Measurements from ENCODE around the gene TMEM204.

The TMEM204 gene

DNA sequence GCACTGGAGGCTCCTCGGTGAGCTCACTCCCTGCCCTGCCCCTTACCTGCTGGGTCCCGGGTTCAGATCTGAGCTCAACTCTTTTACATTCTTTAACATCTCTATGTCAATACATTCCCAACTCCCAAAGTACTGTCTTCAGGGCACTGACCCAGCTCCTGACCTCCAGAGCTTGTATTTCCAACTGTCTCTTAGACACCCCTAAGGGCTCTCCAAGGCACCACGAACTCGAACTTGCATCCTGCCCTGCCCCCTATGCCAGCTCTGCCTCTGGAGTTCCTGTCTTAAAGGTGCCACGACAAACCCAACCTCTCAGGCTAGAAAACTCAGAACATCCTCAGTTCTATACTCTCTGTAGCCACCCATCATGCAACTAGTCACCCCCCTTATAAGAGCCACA, 39.8 kb downstream of the TMEM204 start:
- no peak overlapping the region for H3K27ac ChIP-seq (ENCODE audit: low read length)
- TF ChIP-seq EZH2phosphoT487 (IDR thresholded peaks at IDR 0.05; ENCODE audit: low read depth) (no peak), CTCF (IDR thresholded peaks at IDR 0.05; ENCODE audit: low read depth, low read length) (no peak)
- H3K79me2 ChIP-seq (ENCODE audit: low read length): no peaks in the 10 kb centered on the region
- H2AFZ ChIP-seq (ENCODE audit: low read depth, low read length): no peak overlapping the region
- H3K4me2 ChIP-seq (ENCODE audit: low read length): no peak overlapping the region
- H3K9ac ChIP-seq (ENCODE audit: low read length): no peak overlapping the region
- no peaks in the 10 kb centered on the region for H4K20me1 ChIP-seq (ENCODE audit: insufficient read depth, low read length)
- H3K4me1 ChIP-seq (ENCODE audit: low read length): no peaks in the 10 kb centered on the region
- H3K36me3 ChIP-seq (replicated peaks; ENCODE audit: low read depth, low read length): no peaks in the 10 kb centered on the region
- no peak overlapping the region for H3K4me3 ChIP-seq (ENCODE audit: low read length)
- H3K9me3 ChIP-seq (ENCODE audit: insufficient read depth, low read length): no peaks in the 10 kb centered on the region
- no peaks in the 10 kb centered on the region for H3K27me3 ChIP-seq (ENCODE audit: low read depth, low read length)

DNA sequence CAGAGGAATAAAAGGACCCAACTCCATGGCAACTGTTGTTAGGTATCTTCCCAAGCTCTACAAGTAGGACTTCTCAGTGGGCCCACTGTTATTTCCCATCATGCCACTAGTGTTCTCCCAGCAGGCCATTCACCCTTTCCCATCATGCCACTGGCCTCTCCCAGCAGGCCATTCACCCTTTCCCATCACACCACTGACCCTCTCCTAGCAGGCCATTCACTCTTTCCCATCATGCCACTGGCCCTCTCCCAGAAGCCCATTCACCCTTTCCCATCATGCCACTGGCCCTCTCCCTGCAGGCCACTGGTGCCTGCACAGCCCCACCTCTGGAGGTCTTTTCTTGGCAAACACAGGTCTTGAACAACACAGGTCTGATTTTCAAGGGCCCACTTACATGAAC, 42.1 kb downstream of the TMEM204 start:
- no peaks in the 10 kb centered on the region for H3K36me3 ChIP-seq (replicated peaks; ENCODE audit: low read depth, low read length)
- H3K4me2 ChIP-seq (ENCODE audit: low read length): no peak overlapping the region
- H3K9me3 ChIP-seq (ENCODE audit: insufficient read depth, low read length): no peaks in the 10 kb centered on the region
- no peaks in the 10 kb centered on the region for H4K20me1 ChIP-seq (ENCODE audit: insufficient read depth, low read length)
- H3K27ac ChIP-seq (ENCODE audit: low read length): no peak overlapping the region
- H3K27me3 ChIP-seq (ENCODE audit: low read depth, low read length): no peaks in the 10 kb centered on the region
- no peak overlapping the region for H3K9ac ChIP-seq (ENCODE audit: low read length)
- no peaks in the 10 kb centered on the region for H3K79me2 ChIP-seq (ENCODE audit: low read length)
- no peak for TF ChIP-seq CTCF (IDR thresholded peaks at IDR 0.05; ENCODE audit: low read depth, low read length)
- no peak for TF ChIP-seq EZH2phosphoT487 (IDR thresholded peaks at IDR 0.05; ENCODE audit: low read depth)
- no peak overlapping the region for H3K4me3 ChIP-seq (ENCODE audit: low read length)
- H2AFZ ChIP-seq (ENCODE audit: low read depth, low read length): no peak overlapping the region
- no peaks in the 10 kb centered on the region for H3K4me1 ChIP-seq (ENCODE audit: low read length)

DNA sequence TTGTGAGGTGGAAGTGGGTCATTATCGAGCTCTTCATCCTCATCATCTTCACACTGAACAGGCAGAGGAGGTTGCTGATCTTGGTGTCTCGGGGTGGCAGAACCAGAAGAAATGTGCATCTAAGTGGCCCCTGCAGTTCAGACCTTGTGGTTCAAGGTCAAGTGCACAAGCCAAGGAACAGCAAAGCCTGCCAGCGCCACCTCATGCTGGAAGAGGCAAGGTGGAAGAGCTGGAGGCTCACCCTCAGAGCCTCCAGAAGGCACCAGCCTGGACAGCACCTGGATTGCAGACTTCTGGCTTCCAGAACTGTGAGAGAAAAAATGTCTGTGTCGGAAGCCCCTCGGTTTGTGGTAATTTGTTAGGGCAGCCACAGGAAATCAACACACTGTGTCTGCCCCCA, 45.7 kb downstream of the TMEM204 start:
- Histone ChIP-seq H3K9ac (ENCODE audit: low read length) (no peak overlapping the region), H3K36me3 (replicated peaks; ENCODE audit: low read depth, low read length) (no peaks in the 10 kb centered on the region), H3K27ac (ENCODE audit: low read length) (no peak overlapping the region), H3K4me2 (ENCODE audit: low read length) (no peak overlapping the region), H2AFZ (ENCODE audit: low read depth, low read length) (no peak overlapping the region), H4K20me1 (ENCODE audit: insufficient read depth, low read length) (no peaks in the 10 kb centered on the region), H3K4me1 (ENCODE audit: low read length) (no peaks in the 10 kb centered on the region), H3K79me2 (ENCODE audit: low read length) (no peaks in the 10 kb centered on the region), H3K27me3 (ENCODE audit: low read depth, low read length) (no peaks in the 10 kb centered on the region), H3K9me3 (ENCODE audit: insufficient read depth, low read length) (no peaks in the 10 kb centered on the region), H3K4me3 (ENCODE audit: low read length) (no peak overlapping the region)
- no peak for TF ChIP-seq EZH2phosphoT487 (IDR thresholded peaks at IDR 0.05; ENCODE audit: low read depth)
- no peak for TF ChIP-seq CTCF (IDR thresholded peaks at IDR 0.05; ENCODE audit: low read depth, low read length)

DNA sequence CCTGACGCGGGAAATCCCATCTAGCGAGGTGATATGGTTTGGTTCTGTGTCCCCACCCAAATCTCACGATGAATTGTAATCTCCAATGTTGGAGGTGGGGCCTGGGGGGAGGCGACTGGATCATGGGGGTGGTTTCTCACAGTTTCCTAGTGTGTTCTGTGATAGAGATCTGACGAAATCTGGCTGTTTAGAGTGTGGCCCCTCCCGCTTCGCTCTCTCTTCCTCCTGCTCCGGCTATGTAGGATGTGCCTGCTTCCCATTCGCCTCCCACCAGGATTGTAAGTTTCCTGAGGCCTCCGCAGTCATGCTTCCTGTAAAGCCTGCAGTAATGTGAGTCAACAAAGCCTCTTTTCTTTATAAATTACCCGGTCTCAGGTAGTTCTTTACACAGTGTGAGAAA, 46.8 kb downstream of the TMEM204 start:
- H3K9ac ChIP-seq (ENCODE audit: low read length): no peak overlapping the region
- H3K36me3 ChIP-seq (replicated peaks; ENCODE audit: low read depth, low read length): no peaks in the 10 kb centered on the region
- no peaks in the 10 kb centered on the region for H3K9me3 ChIP-seq (ENCODE audit: insufficient read depth, low read length)
- no peaks in the 10 kb centered on the region for H3K27me3 ChIP-seq (ENCODE audit: low read depth, low read length)
- H3K4me3 ChIP-seq (ENCODE audit: low read length): no peak overlapping the region
- no peak overlapping the region for H3K4me2 ChIP-seq (ENCODE audit: low read length)
- no peaks in the 10 kb centered on the region for H3K4me1 ChIP-seq (ENCODE audit: low read length)
- no peak overlapping the region for H3K27ac ChIP-seq (ENCODE audit: low read length)
- no peak for TF ChIP-seq EZH2phosphoT487 (IDR thresholded peaks at IDR 0.05; ENCODE audit: low read depth)
- TF ChIP-seq CTCF (IDR thresholded peaks at IDR 0.05; ENCODE audit: low read depth, low read length): no peak
- H2AFZ ChIP-seq (ENCODE audit: low read depth, low read length): no peak overlapping the region
- no peaks in the 10 kb centered on the region for H3K79me2 ChIP-seq (ENCODE audit: low read length)
- no peaks in the 10 kb centered on the region for H4K20me1 ChIP-seq (ENCODE audit: insufficient read depth, low read length)
